Inferior parietal cortex (tissue), 1 donor: Measurements from ENCODE around the gene MBP.

ENCODE experiments used
- DNase-seq: peaks from one replicate; pipeline ENCODE4 v3.0.0-alpha.2; 2016; ENCODE audit errors: extremely low spot score

The MBP gene

GRCh38 chr18:77065221-77065981 lies 67.2 kb downstream of the MBP start:
- no peak for DNase-seq

DNA sequence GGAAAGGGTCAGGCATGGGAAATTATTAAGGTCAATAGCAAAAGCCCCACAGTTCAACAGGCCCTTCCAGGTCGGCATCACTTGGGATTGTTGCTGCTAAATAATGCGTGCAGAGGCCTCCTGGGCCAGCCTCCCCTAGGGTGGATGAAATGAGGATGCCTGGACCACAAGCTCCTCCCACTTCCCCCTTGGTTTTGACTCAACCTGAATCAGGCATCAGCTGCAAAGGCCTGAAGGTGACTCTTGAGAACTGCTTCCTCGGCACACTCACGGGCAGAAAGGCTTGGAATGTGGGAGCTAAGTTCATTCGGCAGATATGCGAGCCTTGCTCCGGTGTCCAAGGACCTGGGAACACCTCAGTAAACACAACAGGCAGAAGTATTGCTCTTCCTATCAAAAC lies 69.3 kb downstream of the MBP start:
- DNase-seq, result no peak

GRCh38 chr18:77062518-77063003 lies 70.0 kb downstream of the MBP start:
- no peak for DNase-seq

DNA sequence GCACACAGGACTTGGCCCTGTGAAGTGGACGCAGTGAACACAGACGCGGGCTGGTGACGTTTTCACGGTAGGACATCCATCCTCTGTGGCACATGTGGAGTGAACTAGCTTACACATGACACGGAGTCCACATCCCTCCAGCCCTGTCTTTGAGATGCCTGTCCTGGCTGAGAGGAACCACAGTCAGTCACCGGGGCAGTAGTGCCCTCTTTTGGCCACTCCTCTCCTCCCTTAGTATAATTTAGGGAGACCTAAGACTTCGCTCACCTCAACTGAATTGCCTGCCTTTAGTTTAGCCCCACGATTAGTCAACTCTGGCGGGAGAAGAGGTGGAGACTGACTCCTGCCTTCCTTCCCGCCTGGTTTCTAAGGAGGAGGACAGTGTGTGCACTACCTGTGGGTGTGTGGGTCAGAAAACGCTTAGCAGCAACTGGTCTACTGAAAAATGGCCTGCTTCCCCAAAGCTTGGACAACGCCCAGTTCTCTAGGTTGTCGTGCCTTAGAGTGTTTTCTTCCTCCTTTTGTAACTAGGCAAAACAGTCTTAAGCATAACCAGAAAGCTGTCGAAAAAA lies 70.6 kb downstream of the MBP start:
- DNase-seq, result no peak

DNA sequence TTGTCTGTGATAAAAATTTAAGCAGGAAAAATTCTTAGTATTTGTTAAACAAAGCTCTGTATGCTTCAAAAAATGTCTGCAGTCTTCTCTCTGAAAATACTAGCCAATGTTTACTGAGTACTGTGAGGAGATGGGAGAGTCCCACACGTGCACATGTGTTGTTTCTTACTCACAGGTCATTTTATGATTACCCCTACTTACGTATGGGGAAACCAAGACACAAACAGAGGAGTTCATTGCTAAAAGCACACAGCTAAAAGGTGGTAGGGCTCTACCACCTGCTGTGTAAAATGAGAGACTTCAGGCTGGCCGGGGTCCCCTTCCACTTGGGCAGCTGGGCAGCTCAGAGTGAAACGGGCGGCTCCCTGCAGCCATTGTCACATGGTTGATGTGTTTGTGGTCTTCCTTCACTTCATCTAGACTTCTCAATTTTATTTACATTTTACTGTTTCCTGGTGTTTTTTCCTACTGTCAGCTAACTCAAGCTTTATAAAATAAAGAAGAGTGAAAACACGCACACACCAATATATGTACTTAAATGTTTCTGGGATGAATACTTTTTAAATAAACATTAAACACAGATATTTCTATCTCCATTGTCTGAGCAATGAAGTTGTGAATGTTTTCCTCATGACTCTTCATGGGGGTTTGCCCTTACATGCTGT lies 71.2 kb downstream of the MBP start:
- DNase-seq, result no peak

DNA sequence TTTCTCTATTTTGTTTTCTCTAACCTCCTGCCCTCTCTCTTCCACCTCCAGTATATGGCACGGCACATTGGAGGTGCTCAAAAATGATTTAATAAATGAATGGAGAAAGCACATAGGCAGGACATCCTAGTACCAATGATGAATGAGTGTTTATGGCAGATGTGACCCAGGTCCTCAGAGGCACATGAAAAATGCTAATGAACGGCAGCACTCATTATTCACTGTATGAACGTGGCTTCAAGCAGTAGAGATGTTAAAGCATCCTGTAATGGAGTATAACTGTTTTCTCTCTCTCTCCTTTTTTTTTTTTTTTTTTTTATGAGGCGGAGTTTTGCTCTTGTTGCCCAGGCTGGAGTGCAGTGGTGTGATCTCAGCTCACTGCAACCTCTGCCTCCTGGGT lies 72.4 kb downstream of the MBP start:
- DNase-seq, result no peak

- no peak for DNase-seq
Measured at GRCh38 chr18:77059294-77059916, 73.2 kb downstream of the MBP start.

GRCh38 chr18:77058290-77058835 lies 74.2 kb downstream of the MBP start:
- DNase-seq, result no peak

- DNase-seq, result no peak
Measured at GRCh38 chr18:77057006-77057395, 75.6 kb downstream of the MBP start.

- no peak for DNase-seq
Measured at GRCh38 chr18:77056344-77057005, 76.1 kb downstream of the MBP start.

- no peak for DNase-seq
Measured at GRCh38 chr18:77055429-77056300, 76.9 kb downstream of the MBP start.

DNA sequence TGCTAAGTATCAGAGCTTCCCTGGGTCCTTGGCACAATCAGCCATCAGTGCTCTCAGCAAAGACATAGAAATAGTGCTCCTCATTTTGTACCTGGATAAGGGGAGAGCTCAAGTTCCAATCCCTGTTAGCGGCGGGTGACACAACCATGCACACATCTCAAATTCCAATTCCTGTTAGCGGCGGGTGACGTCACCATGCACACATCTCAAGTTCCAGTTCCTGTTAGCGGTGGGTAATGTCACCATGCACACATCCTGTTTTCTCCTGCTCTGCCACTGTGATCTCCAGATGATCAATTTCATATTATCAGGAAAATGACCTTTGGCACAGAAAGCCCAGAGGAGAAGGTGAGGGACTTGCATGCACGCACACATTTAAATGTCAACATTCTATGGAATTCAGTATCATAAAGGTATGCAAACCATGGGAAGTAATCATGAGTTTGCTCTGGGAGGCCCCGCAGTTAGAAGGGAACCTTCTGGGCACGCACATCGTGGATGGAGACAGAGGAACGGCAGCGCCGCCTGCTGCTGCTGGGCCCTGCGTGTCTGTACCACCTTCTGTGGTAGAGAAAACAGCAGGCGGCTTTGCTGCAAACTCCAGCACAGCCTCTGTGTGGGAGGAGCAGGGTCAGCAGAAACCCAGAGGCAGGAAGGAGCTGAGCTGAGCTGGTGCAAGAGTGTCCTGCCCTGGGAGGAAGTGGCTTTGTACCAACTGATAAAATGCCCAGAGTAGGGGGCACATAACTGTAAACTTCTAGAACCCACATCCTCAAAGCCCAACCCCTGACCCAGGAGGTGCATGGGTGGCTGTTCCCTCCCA lies 77.8 kb downstream of the MBP start:
- peak; percentile 86 for DNase-seq

DNA sequence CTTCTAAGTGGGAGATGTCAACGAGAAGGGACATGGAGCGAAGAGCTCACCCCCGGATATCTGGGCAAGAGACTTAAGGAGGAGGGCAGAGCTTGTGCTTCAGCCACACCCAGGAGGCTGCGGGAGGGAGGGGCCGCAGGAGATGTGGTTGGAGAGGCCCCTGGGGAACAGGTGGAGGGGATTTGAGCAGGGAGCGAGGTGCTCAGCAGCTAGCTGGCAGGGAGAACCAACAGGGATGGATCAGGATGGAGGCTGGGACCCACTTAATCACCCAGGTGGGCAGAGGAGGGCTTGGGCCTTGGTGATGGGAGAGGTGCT lies 78.3 kb downstream of the MBP start:
- DNase-seq, result no peak

- no peak for DNase-seq
Measured at GRCh38 chr18:77053616-77054287, 78.8 kb downstream of the MBP start.

- DNase-seq, result no peak
Measured at GRCh38 chr18:77052983-77053309, 79.6 kb downstream of the MBP start.

DNA sequence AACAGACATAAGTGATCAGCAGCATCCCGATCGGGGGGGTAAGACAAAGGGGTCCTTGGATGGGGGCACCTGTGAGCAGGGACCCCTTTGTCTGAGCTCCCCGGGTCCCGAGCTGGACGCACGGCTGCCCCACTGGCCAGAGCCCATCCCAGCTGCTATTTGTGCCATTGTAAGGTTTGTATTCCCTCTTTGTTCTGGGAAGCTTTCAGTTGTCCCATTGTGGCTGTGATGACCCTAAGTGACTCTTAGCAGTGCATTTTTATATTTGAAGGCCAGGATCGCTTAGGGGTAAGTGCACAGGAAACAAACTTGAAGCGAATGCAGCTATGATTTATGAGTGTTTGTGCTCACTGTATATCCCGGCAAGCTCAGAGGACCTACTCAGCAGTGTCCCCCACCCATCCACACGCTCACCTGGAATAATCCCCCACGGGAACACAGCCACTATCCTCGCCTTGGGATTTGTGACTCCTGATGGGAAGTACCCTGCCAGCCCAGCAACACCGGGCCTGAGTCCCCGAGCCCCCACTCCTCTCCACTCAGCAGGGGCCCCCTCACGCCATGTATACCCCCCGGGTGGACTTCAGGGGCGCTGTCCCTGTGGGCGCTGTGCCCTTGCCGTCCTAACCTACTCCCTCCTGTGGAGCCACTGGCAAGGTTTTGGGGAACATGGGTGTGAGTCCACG lies 80.1 kb downstream of the MBP start:
- DNase-seq, result no peak

DNA sequence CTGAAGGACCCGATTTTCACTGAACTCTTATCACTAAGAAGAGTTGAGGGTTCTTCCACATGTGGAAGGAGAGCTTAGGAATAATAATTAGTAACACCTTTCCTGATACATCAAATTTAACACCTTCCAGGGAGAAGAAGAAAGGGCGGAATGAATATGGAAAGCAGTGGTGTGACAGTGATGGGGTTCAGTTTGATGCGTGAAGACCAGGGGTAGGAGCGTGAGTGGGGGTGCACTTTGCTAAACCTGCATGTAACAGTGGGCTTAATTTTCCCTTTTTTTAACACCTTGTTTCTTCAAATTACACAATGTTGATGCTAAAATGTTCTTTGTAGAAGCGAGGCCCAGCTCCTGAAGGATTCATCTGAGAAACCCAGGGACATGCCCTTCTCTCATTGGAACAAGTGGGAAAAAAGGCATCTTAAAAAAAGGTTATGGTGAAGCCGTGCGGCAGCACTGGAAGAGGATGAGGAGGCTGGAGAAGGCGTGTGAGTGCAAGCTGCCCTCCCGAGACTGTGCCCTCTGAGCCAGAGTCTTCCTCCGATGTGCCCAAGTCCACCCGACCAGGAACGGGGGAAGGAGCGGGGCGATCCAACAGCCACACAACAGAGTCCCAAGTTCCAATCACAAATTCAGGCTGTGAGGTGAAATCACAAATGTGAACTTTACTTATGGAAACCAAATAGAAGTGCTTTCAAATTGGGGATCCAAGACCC lies 80.8 kb downstream of the MBP start:
- no peak for DNase-seq

- DNase-seq, result no peak
Measured at GRCh38 chr18:77049938-77050337, 82.6 kb downstream of the MBP start.
